Astrocyte of the spinal cord (primary cell): ENCODE data around the gene PROK1.

ENCODE experiments used
- DNase-seq: peaks from one replicate; pipeline ENCODE4 v3.0.0; 2011; ENCODE audit warnings: low read depth, low spot score
- H3K4me3 ChIP-seq: 2 replicates; pipeline ENCODE4 v1.5.1; 2011; ENCODE audit warnings: low read depth, mild to moderate bottlenecking, low read length, moderate library complexity
- in situ Hi-C: cut with HindIII; loops from 2 replicates; pipeline ENCODE4 v1.10.0; 2017; ENCODE audit warnings: low sequenced_read_pairs
- TF ChIP-seq, protein P1 (sequence below): IDR thresholded peaks from 2 replicates; pipeline ENCODE4 v1.5.1; 2012; ENCODE audit warnings: low read depth, mild to moderate bottlenecking, low read length, inconsistent platforms

PROK1 gene

DNA sequence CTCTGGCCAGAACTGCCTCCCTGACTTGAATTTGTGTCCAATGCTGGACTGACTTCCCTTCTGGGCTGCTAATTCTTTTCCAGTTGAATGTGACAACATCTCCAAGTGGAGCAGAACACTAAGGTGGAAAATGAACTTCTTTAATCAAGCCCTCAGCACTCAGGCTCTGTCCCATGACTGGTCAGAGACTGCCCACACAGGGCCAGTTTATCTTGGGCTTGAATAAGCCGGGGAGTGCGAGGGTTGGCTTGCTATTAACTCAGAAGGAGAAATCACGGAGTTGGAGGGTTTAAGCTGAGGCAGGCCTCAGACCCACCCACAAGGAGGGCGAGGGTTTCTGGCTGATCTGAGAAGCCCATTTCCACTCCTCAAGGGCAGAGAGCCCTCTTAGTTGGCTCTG lies 55.6 kb downstream of the PROK1 start:
- DNase-seq: no peak
- TF ChIP-seq, protein P1, sequence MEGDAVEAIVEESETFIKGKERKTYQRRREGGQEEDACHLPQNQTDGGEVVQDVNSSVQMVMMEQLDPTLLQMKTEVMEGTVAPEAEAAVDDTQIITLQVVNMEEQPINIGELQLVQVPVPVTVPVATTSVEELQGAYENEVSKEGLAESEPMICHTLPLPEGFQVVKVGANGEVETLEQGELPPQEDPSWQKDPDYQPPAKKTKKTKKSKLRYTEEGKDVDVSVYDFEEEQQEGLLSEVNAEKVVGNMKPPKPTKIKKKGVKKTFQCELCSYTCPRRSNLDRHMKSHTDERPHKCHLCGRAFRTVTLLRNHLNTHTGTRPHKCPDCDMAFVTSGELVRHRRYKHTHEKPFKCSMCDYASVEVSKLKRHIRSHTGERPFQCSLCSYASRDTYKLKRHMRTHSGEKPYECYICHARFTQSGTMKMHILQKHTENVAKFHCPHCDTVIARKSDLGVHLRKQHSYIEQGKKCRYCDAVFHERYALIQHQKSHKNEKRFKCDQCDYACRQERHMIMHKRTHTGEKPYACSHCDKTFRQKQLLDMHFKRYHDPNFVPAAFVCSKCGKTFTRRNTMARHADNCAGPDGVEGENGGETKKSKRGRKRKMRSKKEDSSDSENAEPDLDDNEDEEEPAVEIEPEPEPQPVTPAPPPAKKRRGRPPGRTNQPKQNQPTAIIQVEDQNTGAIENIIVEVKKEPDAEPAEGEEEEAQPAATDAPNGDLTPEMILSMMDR: no peak
- no peak overlapping the region for H3K4me3 ChIP-seq
- in situ Hi-C loops: no loop called here
